Raji (cell line): ENCODE data around the gene SOX2.

ENCODE experiments used
- POLR2A ChIP-seq: IDR thresholded peaks from 2 replicates; pipeline ENCODE4 v1.6.1; 2011; ENCODE audit warnings: low read depth, low read length, control low read depth; ENCODE audit not compliant: insufficient read depth

Gene SOX2

DNA sequence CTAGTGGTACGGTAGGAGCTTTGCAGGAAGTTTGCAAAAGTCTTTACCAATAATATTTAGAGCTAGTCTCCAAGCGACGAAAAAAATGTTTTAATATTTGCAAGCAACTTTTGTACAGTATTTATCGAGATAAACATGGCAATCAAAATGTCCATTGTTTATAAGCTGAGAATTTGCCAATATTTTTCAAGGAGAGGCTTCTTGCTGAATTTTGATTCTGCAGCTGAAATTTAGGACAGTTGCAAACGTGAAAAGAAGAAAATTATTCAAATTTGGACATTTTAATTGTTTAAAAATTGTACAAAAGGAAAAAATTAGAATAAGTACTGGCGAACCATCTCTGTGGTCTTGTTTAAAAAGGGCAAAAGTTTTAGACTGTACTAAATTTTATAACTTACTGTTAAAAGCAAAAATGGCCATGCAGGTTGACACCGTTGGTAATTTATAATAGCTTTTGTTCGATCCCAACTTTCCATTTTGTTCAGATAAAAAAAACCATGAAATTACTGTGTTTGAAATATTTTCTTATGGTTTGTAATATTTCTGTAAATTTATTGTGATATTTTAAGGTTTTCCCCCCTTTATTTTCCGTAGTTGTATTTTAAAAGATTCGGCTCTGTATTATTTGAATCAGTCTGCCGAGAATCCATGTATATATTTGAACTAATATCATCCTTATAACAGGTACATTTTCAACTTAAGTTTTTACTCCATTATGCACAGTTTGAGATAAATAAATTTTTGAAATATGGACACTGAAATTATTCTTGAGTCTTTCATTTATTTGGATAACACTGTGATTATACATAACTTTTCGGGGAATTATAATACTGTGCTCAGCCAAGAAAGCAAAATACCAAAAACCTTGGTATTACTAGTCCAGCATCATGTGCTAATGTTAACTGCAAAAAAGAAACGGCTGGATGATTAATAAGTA is 2.2 kb downstream of the SOX2 start:
- TF ChIP-seq POLR2A: no peak

DNA sequence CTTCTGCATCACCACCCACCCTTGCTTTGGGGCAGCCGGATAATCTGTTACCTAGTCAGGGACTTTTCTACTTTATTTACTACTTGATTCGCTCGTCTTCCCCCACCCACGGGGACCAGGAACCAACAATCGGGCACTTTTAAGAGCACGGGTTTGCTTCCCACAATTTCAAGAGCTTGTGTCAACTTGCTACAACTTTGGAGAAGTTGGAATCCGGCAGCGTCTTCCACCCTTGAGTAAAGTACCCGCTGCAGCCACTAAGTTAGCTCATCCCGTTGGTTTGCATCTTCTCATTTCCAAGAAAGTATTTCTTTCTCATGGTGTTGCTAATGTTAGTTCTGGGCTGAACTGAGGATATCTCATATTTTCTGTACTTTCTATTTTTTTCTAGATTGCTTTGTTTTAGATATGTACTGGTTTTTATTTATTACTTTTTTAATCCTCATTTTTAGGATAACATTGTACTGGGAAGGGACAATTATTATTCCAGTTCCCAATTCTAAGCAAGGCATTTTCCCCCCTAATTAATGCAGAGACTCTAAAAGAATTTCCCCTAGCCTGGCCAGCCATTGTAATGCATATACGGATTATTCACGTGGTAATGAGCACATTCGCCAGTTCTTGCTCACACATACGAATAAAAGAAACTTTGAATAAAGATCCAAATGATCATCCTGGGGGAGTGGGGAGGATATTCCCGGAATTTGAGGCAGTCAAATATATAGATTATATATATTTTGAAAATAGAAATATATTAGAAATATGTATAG is 4.0 kb downstream of the SOX2 start:
- TF ChIP-seq POLR2A: no peak

DNA sequence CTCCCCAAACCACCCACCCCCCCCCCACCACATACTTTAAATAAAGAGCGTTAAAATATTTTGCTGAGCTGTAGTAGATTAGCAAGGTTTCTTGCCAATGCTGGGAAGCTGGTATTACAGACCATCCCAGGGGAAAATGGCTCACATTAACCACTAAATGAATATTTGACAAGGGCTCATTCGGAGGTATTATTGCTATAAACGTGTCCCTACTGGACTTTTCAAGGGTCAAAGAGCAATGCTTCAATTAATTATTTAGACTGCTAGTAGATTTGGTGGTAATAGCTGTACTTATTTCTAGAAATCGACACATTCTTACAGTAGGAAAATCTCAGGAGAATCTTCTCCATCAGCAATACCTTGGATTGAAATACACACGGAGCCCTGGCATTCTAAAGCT is 5.2 kb downstream of the SOX2 start:
- TF ChIP-seq POLR2A: no peak

DNA sequence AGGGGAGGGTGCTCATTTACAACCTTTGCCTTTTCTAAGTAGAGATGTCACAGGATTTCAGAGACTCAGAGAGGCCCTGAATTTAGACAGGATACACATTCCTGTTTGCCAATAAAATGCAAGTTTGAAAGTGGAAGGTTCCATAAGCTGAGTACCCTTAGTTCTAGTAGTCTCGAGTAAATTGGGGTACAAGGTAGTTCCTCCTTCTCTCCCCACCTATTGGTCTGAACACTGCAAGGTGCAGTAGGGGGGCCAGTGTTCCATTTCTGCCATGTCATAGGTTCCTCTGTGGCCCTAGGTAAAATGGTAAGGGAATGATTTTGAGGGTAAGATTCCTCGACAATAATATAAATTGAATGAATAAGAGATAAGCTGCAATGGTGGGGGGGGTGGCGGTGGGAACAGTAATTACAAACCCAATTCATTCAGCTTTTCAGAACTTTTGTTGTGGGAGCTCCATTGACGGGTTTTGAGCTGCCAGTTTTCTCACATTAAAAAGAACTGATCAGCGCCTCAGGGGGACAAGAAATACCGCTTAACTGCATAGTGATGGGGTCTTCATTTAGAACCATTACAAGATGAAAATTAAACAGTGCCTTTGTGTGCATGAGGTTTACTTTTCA is 5.9 kb downstream of the SOX2 start:
- no peak for TF ChIP-seq POLR2A

DNA sequence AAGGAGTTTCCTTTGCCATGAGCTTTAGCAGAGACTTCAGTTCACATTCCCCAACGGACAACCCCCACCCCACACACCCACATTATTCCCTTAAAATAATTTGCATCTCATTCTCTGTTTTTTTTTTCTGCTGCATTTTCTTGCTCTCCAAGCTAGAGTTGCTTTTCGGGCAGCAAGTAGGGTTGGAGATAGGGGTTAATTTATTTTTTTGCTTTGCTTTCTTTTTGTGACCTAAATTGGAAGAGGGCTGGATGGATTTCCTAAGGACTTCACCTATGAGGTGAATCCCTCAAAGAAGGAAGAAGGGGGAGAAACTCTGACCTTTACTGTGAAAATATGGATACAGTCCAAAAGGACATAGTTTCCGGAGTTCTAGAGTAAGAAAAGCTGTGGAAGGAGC is 6.6 kb downstream of the SOX2 start:
- no peak for TF ChIP-seq POLR2A

DNA sequence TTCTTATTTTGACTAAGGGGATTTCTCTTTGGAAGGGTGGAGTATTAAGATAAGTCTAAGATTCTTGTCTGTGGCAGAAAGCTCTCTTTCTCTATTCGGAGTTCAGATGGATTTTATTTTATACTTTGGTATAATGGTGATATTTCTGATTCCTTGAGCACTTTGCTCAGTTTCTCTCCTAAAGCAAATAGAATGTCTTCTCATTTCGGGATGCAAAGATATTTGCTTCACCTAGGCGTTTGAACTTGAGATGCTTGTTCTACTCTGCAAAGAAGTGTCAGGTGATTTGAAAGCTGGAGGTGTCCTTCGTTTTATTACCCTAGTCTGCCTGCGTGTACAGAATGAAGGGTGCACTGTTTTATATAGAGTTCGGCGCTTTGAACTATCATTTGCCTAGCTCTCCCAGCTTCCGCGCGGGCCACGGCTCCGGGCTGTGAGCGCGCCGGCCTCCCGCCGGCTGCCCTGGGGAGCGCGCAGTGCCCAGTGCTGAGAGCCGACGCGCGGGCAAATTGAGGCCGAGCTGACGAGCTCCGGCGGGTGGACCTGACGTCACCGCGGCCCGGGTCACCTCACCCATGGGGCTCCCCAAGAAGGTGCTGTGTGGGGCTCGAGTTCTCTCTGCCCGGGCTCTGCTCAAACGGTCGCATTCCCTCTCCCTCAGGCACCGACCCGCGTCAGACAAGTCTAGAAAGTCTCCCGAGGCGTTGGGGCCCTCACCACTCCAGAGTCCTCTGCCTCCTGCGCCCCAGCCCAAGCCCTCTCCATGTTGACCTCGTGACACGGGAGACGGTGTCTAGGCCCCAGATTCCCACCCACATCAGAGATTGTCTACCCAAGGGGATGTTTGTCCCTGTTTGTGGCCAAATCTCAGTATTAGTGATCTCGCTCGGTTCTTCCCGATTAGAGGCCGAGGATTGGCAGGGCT is 7.5 kb downstream of the SOX2 start:
- no peak for TF ChIP-seq POLR2A

DNA sequence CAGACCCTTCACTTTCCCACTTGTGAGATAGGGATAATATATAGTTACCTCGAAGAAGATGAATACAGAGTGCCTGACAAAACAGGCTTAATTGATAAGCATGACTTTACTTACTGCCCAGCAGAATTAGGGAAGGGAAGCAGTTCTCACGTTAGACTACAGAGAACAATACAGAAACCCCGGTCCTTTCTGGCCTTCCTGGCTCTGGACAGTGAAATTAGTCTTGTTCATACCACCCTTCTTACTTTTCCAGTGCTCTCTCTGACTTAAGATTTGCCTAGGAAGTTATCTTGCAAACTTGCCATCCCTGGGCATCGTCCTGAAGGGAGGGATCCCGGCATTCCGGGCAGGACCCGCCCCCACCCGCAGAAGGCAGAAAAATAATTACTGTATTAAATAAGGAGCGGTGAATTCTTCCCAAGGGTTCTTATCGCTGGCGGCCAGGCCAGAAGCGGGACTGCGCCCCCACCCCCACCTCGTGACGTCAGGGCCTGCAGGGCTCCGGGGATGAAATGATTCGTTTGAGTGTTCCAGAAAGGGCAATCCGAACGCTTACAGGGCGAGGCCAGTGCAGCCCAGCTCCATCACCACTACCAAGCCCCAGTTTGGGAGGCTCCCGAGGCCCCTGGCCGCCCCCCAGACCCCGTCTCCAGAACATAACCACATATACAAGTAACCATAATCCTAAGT is 8.4 kb downstream of the SOX2 start:
- TF ChIP-seq POLR2A: no peak

DNA sequence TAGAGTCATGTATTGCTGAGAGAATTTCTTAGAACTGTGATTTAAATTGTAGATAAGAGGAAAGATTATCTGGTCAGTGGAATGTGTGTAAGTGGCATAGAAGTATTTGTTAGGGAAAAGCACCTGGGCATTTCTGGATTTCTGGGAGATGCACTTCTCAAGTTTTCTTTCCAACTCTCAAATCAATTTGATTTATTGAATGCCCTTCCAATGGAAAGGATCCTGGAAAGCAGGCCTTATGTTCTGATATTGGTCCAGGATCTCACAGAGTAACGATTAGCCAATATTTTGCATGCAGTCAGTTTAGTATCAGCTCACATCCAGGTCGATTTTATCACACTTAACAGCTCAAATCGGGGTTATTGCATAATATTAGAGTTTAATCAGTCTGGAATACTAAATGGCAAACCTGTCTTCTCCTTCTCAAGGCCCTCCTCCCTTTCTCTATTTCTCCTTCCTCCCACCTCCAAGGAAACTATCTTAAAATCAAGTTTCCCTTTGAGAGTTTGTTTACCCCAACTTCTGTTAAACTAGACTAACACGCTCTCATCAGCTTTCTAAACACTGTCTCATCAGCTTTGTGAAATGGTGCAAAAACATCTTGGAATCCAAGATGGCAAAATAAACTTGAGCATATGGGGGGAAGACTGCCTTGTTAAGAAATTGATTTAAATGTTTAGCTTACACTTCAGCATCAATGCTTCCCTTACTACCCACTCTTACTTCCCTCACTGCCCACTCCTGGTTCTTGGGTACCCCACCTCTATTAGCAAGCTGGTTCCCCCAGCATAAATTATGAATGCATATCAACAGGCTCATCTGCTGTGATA is 9.5 kb downstream of the SOX2 start:
- TF ChIP-seq POLR2A: no peak

DNA sequence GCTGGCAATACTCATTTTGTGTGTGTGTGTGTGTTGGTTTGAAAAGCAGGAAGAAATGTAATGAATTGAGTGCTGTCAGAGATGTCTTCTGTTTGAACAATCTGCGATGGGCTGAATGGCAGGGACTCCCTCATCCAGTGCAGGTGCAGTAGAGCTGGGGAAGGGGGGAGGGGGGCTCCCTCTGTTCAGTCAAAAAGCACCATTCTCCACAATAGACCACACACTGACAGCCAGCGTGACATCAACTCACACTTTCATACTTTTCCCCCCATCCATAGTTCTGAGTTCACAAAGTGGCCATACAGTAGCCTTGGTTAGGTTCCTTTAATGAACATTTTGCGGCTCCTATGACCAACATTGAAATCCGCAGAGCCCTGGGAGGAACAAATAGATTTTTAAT is 10.4 kb downstream of the SOX2 start:
- TF ChIP-seq POLR2A: no peak

DNA sequence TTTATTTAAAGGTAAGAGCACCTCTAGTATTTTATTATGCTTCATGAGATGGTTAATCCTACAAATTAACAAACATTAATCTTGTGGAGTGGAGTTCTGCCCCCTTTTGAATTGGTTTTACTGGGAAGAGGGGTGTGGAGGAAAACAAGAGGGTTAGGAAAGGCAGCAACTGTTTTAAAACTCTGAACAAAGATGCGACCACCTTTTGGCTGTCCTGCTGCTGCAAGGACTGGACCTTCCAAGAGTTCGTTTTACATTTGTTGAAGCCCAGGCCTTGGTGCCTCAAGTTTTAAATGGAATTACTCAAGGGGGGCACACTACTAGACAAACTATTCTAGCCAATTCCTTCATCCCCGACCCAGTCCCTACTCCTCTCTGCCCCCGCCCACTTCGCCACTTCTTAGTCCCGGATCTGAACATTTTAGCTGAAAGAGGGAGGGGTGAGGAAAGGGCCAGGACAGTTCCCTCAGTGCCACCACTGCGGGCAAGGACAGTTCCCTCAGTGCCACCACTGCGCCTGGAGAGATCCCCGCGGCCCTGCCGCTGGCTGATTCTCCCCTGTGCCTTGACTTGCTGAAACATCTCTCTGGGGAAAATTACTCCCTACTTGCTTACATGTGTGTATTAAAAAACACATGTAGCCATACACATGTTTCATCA is 11.2 kb downstream of the SOX2 start:
- no peak for TF ChIP-seq POLR2A

DNA sequence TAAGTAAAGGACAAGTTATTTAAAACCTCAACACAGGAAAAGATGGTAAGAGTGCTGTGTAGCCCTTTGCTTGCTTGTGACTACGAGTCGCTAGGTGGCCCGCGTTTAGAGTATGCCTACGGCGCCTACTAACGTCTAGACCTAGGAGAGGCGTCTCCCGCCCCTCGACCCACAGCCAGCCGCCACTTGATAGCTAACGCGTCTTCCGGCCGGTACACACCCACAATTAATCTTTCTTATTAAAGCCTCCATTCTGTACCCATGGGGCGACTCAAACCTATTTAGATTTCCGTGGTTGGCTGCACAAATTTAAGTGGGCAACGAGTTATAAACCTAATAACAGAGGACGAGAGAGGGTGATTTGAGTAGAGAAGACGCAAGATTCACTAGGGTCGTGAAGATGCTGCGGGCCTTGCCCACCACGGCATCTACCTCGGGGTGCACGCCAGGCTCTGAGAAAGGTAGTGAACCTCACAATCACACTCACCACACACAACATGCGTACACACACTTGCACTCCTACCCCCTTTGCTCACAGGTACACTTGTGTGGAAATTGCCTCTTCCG is 12.0 kb downstream of the SOX2 start:
- TF ChIP-seq POLR2A: no peak

DNA sequence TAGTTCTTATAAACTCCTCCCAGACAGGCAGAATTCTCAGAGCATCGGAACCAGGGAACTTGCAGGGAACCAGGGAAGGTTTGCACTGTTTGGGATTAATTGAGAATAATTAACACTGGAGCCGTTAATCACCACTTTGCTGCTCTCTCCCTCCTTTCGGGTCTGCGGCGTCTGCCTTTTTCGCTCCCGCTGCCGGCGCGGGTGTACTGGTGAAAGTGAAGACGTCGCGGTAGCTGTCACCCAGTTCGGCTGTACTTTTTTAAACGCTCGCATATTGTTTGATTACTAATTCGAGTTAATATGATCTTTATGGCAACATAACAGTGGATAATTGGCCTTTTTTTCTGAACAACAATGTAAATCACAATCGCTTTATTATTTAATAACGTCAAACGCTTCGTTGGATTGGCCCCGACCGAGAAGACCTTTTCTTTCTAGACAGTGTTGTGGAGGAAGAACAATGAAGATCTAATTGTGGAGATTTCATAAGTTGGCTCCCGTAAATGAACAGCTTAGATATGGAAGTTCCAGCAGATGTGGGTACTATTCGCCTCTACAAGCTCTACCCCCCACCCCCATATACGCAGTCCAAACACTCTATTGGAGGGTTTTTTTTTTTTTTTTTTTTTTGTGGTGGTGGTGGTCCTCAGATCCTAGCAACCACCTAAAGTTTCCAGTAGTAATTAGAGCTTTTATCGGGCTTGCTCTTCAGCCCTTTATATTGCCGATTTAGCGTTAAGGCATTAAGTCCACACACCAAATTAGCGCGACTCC is 12.7 kb downstream of the SOX2 start:
- TF ChIP-seq POLR2A: no peak
